A673 (cell line): ENCODE data around the gene CDKN2C. TPM values are rescaled to one million over a fixed set of nuclear protein-coding genes. Genes with fewer than 3 reads are reported as not detected.

Experiments used
- BruUV-seq: library from RNA; stranded (reverse); fragments of 400-500 nt; replicated peaks from 2 replicates; lab custom pipeline; 2021; lab: Mats Ljungman, UMichigan
- CTCF ChIA-PET: fragments of 300-600 bp; sonication (Branson Sonifier 250); formaldehyde crosslinking; loops from one replicate; lab custom pipeline; 2022; ENCODE audit warnings: antibody characterized with exemption; lab: Charles Lee
- POLR2A ChIA-PET: fragments of 300-600 bp; sonication (Branson Sonifier 250); formaldehyde crosslinking; loops from one replicate; lab custom pipeline; 2022; ENCODE audit warnings: antibody characterized with exemption; ENCODE audit not compliant: low non-redundant PET; lab: Charles Lee
- DNase-seq: peaks from one replicate; pipeline ENCODE4 v3.0.0-alpha.2; 2015; ENCODE audit warnings: low spot score
- H3K27ac ChIP-seq: fragments of 200-600 bp; sonication (generic); 2 replicates; pipeline ENCODE4 v1.5.1; 2016; ENCODE audit warnings: mixed run types, low read depth, mild to moderate bottlenecking, mixed read lengths, antibody characterized with exemption, low read length; ENCODE audit not compliant: poor library complexity, severe bottlenecking
- H3K27me3 ChIP-seq: fragments of 200-600 bp; sonication (generic); replicated peaks from 2 replicates; pipeline ENCODE4 v1.6.1; 2017; ENCODE audit warnings: mixed run types, low read depth, mild to moderate bottlenecking, mixed read lengths, antibody characterized with exemption, low read length; ENCODE audit not compliant: insufficient read depth, poor library complexity
- H3K36me3 ChIP-seq: fragments of 200-600 bp; sonication (generic); 2 replicates; pipeline ENCODE4 v1.6.1; 2016; ENCODE audit warnings: mixed run types, mild to moderate bottlenecking, mixed read lengths, antibody characterized with exemption, low read length; ENCODE audit not compliant: insufficient read depth, poor library complexity, severe bottlenecking
- H3K4me1 ChIP-seq: fragments of 200-600 bp; sonication (generic); 2 replicates; pipeline ENCODE4 v1.6.1; 2017; ENCODE audit warnings: mixed run types, mild to moderate bottlenecking, mixed read lengths, antibody characterized with exemption, low read length; ENCODE audit not compliant: insufficient read depth, poor library complexity, severe bottlenecking
- H3K4me3 ChIP-seq: fragments of 200-600 bp; sonication (generic); 2 replicates; pipeline ENCODE4 v1.5.1; 2016; ENCODE audit warnings: low read depth, mixed run types, mild to moderate bottlenecking, mixed read lengths, low read length; ENCODE audit not compliant: poor library complexity, severe bottlenecking
- H3K9me3 ChIP-seq: fragments of 200-600 bp; sonication (generic); 2 replicates; pipeline ENCODE4 v1.6.1; 2016; ENCODE audit warnings: mixed run types, low read depth, mild to moderate bottlenecking, mixed read lengths, antibody characterized with exemption, low read length; ENCODE audit not compliant: poor library complexity, severe bottlenecking
- CTCF ChIP-seq: fragments of 300-800, 200-600 bp; sonication (generic); conservative IDR thresholded peaks from 2 replicates; pipeline ENCODE4 v1.5.1; 2017; ENCODE audit warnings: low read depth, mild to moderate bottlenecking, antibody characterized with exemption, low read length, moderate library complexity, mixed read lengths
- EZH2 ChIP-seq: fragments of 200-600 bp; sonication (generic); IDR thresholded peaks from 2 replicates; pipeline ENCODE4 v1.6.1; 2017; ENCODE audit warnings: borderline replicate concordance, low read depth, mild to moderate bottlenecking, mixed read lengths, antibody characterized with exemption, low read length; ENCODE audit not compliant: poor library complexity, severe bottlenecking
- intact Hi-C: fragments of 100-400 bp; cut with micrococcal nuclease; formaldehyde crosslinking; loops from one replicate; pipeline ENCODE4 v1.10.0; 2022; ENCODE audit not compliant: unreplicated experiment
- total RNA-seq: library from RNA; stranded (reverse); gene quantifications from 2 replicates; pipeline ENCODE4 v1.2.3, GENCODE V29; 2021

Gene CDKN2C
- total RNA-seq, 1 experiment from 2014 or later: 53.5 TPM

GRCh38 chr1:50978144-50978851, 8.3 kb downstream of the CDKN2C start:
- POLR2A ChIA-PET: no interaction called here
- peak overlapping the region; percentile 81 for H3K4me3 ChIP-seq
- intact Hi-C loops: no loop called here
- no TSS peak for BruUV-seq
- H3K27me3 ChIP-seq: no peaks in the 10 kb centered on the region
- H3K36me3 ChIP-seq: peaks cover 11% of the 10 kb centered on the region
- peak overlapping the region; percentile 98 for H3K27ac ChIP-seq
- H3K4me1 ChIP-seq: peaks cover 51% of the 10 kb centered on the region
- H3K9me3 ChIP-seq: no peaks in the 10 kb centered on the region
- CTCF ChIA-PET: no interaction called here
- TF ChIP-seq CTCF (no peak), EZH2 (no peak)
- peak; percentile 76 for DNase-seq

DNA sequence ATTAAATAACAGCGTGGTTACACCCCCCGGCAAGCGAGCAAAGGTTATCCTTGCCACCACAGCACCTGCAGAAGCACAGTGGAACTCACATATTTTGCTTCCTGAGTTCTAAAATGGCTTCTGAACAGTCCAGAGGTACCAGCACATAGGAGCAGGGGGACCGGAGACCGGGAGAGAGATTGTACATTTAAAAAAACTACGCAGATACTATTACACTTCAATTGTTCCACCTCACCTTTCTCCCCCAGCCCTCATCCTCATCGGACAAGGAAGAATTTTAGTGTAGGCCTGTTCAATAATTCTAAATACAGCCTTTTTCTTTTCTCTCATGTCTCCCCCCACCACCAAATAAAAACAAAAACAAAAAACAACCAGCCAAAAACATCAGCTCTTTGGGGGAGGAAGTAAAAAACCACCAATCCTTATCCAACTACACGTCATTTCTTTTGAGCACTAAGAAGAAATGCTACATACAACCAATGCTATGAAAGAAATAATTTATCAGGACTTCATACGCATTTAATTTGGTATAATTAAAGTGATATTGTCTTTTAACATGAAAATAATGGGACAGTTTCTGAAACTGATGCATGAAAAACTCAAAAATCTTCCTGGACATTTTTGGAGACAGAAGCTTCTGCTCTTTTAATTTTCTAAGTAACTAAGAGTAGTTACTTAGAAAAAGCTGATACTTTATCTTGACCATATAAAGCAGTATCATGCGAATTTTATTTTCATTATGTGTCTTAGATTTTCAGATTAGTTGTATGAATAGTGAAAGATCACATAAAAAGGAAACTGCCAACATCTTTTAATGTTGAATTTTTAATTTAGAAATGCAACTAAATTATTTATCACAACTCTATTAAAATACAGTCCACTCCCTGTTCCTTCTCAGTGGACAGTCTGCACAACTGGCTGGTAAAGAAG, 9.1 kb downstream of the CDKN2C start:
- TSS peak; percentile 36 for BruUV-seq
- peak; percentile 69 for DNase-seq
- no peak for TF ChIP-seq CTCF
- TF ChIP-seq EZH2: no peak
- Histone ChIP-seq H3K4me1 (peaks cover 46% of the 10 kb centered on the region), H3K9me3 (no peaks in the 10 kb centered on the region), H3K36me3 (peaks cover 9% of the 10 kb centered on the region), H3K27me3 (no peaks in the 10 kb centered on the region), H3K27ac (peak overlapping the region; percentile 98), H3K4me3 (peak overlapping the region; percentile 81)
- intact Hi-C loops: no loop called here
- ChIA-PET POLR2A (no interaction called here), CTCF (no interaction called here)

GRCh38 chr1:50979937-50980336, 9.9 kb downstream of the CDKN2C start:
- H3K36me3 ChIP-seq: peaks cover 1% of the 10 kb centered on the region
- TF ChIP-seq CTCF (no peak), EZH2 (no peak)
- no peak for DNase-seq
- peak overlapping the region; percentile 98 for H3K27ac ChIP-seq
- intact Hi-C loops: no loop called here
- no peaks in the 10 kb centered on the region for H3K27me3 ChIP-seq
- H3K4me1 ChIP-seq: peaks cover 38% of the 10 kb centered on the region
- no TSS peak for BruUV-seq
- POLR2A ChIA-PET: no interaction called here
- CTCF ChIA-PET: no interaction called here
- no peaks in the 10 kb centered on the region for H3K9me3 ChIP-seq
- peak overlapping the region; percentile 81 for H3K4me3 ChIP-seq
